ENCODE measurements around the gene PTPN18. TPM values are rescaled to one million over a fixed set of nuclear protein-coding genes. Genes with fewer than 3 reads are reported as not detected.
"Not testable (repeated sequence)": the region's sequence is repeated elsewhere in the genome, so short reads cannot be mapped to it uniquely, and the experiment has no call there.

PTPN18 gene
- polyA plus RNA-seq (ENCODE audit: insufficient read length in 10 of 10) = 10 to 100 TPM; 13.7 to 29.8 (median 18.0) TPM
- long read RNA-seq, donor 1, partial matches to known transcripts = 0 of 2 reads
- long read RNA-seq, donor 1, other reads (novel, unspliced or antisense) = 0 of 2 reads
- long read RNA-seq, donor 2 = 0 reads
- long read RNA-seq, donor 3 = 0 reads
- long read RNA-seq, donor 4, partial matches to known transcripts = 0 of 3 reads
- long read RNA-seq, donor 4, other reads (novel, unspliced or antisense) = 0 of 3 reads
- long read RNA-seq, donor 5, transcript PTPN18-211 (3 exons, 1,394 nt) = major isoform, 5 of 5 reads
- long read RNA-seq, donor 5, partial matches to known transcripts = 0 of 5 reads
- long read RNA-seq, donor 5, other reads (novel, unspliced or antisense) = 0 of 5 reads
- long read RNA-seq, donor 6, transcript PTPN18-211 (3 exons, 1,394 nt) = major isoform, 5 of 7 reads
- long read RNA-seq, donor 6, partial matches to known transcripts = 0 of 7 reads
- long read RNA-seq, donor 6, other reads (novel, unspliced or antisense) = 0 of 7 reads
- long read RNA-seq, donor 7, partial matches to known transcripts = 0 of 8 reads
- long read RNA-seq, donor 7, other reads (novel, unspliced or antisense) = 0 of 8 reads
- long read RNA-seq, donor 8, partial matches to known transcripts = 0 of 2 reads
- long read RNA-seq, donor 8, other reads (novel, unspliced or antisense) = 0 of 2 reads
- long read RNA-seq, donor 9, partial matches to known transcripts = 0 of 1 reads
- long read RNA-seq, donor 9, other reads (novel, unspliced or antisense) = 0 of 1 reads

- peak; percentile 81 to 94 (median 90) for DNase-seq
Observed at GRCh38 chr2:130355578-130356431, at the start of gene PTPN18. Gene PTPN18, plus strand, starts transcription at chr2:130356056. Its CDS starts 52 bp downstream, at chr2:130356108.

GRCh38 chr2:130307850-130308249 is 48.0 kb upstream of the PTPN18 start:
- DNase-seq = no peak

- DNase-seq = no peak
Observed at GRCh38 chr2:130310881-130311280, 45.0 kb upstream of the PTPN18 start.

GRCh38 chr2:130313812-130314334 is 42.0 kb upstream of the PTPN18 start:
- DNase-seq = no peak

- no peak for DNase-seq
Observed at GRCh38 chr2:130314377-130314776, 41.5 kb upstream of the PTPN18 start.

GRCh38 chr2:130316596-130316995 is 39.3 kb upstream of the PTPN18 start:
- DNase-seq = peak; percentile 16 to 72 (median 51)

GRCh38 chr2:130318906-130319305 is 37.0 kb upstream of the PTPN18 start:
- no peak for DNase-seq

- no peak for DNase-seq
Observed at GRCh38 chr2:130319536-130319935, 36.3 kb upstream of the PTPN18 start.

GRCh38 chr2:130327703-130328527 is 27.9 kb upstream of the PTPN18 start:
- DNase-seq = peak in 1 of 3 donors; percentile 31

- no peak for DNase-seq
Observed at GRCh38 chr2:130328710-130329109, 27.1 kb upstream of the PTPN18 start.

- DNase-seq = peak; percentile 67 to 86 (median 68)
Observed at GRCh38 chr2:130332271-130333073, 23.4 kb upstream of the PTPN18 start.

GRCh38 chr2:130333253-130333652 is 22.6 kb upstream of the PTPN18 start:
- not testable (repeated sequence) for DNase-seq

- DNase-seq = no peak
Observed at GRCh38 chr2:130334026-130334425, 21.8 kb upstream of the PTPN18 start.

- no peak for DNase-seq
Observed at GRCh38 chr2:130335226-130335625, 20.6 kb upstream of the PTPN18 start.

GRCh38 chr2:130336150-130336876 is 19.5 kb upstream of the PTPN18 start:
- no peak for DNase-seq

- peak; percentile 79 to 94 (median 85) for DNase-seq
Observed at GRCh38 chr2:130336877-130337734, 18.8 kb upstream of the PTPN18 start.

- DNase-seq = no peak
Observed at GRCh38 chr2:130337735-130338325, 18.0 kb upstream of the PTPN18 start.

All from muscle of back (tissue), 13 donors.